Tibial nerve (tissue), 3 donors: ENCODE measurements around the gene ZSCAN2.
"Not testable (repeated sequence)": the region's sequence is repeated elsewhere in the genome, so short reads cannot be mapped to it uniquely, and the experiment has no call there.

Experiments
- CTCF ChIP-seq, 5 experiments: fragments of 200-600 bp in 3 of 5; fragments of 450-650 bp in 2 of 5; sonication (generic) in 3 of 5; IDR thresholded peaks; one replicate each; pipeline ENCODE4 v1.5.1; 2016 to 2019; ENCODE audit warnings: antibody characterized with exemption in 5 of 5, mild to moderate bottlenecking in 3 of 5, moderate library complexity in 2 of 5
- POLR2A ChIP-seq, 2 donors: fragments of 450-650 bp; IDR thresholded peaks; one replicate each; pipeline ENCODE4 v1.6.1; 2017; ENCODE audit warnings: antibody characterized with exemption in 2 of 2, mild to moderate bottlenecking in 2 of 2, moderate library complexity in 2 of 2

- not testable (repeated sequence) for TF ChIP-seq POLR2A, CTCF (IDR thresholded peaks at IDR 0.05)
These were observed 16.9 kb upstream of the ZSCAN2 start for GRCh38 chr15:84583921-84584320.
